GM18870 (cell line): Measurements from ENCODE around the gene GGN.
"Not testable (repeated sequence)": the region's sequence is repeated elsewhere in the genome, so short reads cannot be mapped to it uniquely, and the experiment has no call there.

Experiments used
- ATAC-seq: cut with Tn5 transposase; IDR thresholded peaks from one replicate; pipeline ENCODE4 v1.9.1; 2021; ENCODE audit warnings: moderate library complexity; ENCODE audit not compliant: unreplicated experiment

Gene GGN

DNA sequence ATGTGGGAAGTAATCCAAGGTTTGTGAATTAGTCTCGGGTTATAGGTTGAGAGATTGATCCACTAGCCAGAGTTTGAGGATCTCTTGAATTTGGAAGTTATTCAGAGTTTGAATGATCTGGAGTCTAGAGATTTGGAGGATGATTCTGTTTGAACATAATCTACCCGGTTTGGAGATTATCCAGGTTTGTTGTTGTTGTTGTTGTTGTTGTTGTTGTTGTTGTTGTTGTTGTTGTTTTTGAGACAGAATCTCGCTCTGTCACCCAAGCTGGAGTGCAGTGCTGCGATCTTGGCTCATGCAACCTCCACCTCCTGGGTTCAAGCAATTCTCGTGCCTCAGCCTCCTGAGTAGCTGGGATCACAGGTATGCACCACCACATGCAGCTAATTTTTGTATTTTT, 24.1 kb upstream of the GGN start:
- ATAC-seq, result not testable (repeated sequence)

DNA sequence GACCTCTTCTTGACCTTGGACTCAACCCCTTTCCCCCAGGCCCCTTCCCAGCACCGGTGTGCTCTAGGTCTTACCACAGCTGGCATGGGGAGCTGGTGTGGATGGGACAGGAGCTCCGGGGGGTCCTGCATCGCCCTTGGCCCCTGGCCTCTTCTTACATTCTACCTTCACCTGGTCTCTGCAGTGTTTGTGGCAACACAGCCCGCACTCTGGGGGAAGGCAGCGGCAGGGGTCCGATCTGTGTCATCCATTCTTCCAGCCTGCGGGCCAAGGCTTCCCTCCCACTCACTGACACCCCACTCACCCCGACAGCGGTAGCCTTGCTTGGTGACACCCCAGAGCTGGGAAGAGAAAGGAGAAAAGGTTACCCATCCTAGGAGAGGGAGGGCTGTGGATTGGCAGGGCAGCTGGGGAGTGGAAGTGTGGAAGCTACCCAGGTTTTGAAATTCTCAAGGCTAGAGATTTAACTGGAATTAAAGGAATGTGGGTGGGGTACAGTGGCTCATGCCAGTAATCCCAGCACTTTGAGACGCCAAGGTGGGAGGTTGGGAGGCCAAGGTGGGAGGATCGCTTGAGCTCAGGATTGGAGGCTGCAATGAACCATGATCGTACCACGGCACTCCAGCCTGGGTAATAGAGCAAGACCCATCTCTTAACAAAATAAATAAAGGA, 23.3 kb upstream of the GGN start:
- ATAC-seq, result no peak

- ATAC-seq, result not testable (repeated sequence)
Observed at GRCh38 chr19:38410407-38410806, 22.6 kb upstream of the GGN start.

DNA sequence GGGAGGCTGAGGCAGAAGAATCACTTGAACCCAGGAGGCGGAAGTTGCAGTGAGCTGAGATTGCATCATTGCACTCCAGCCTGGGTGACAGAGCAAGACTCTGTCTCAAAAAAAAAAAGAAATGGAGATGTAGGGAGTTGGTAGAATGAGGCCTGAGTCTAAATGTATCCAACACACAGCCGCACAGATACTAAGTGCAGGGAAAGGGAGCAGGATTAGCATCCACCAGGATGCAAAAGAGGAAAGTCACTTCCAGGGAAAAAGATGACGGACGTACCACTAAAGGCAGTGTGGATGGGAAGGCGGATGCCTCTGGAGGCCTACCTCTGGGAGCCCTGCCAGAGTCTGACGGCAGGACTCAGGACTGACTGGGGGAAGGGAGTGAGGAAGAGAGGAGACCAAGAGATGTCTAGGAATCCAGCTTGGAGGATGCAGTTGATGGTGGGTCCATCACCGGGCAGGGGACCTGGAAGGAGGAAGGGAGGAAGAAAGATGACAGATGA, 21.8 kb upstream of the GGN start:
- no peak for ATAC-seq

DNA sequence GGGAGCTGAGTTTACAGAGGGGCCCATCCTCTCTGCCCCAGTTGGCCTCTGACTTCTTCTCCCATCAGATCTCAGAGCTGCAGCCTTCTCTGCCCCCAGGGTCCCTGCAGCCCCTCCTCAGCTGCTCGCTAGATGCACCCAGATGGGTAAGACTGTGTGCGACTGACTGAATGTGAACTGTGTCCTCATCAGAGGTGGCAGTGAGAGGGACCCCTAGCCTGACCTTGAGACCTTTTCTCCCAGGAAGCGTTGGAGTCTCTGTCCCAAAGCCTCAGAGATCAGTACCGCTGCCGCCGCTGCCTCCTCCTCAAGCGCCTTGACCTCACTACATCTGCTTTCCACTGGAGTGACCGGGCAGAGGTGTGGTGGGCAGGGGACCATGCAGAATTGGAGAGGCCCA, 17.4 kb upstream of the GGN start:
- no peak for ATAC-seq

GRCh38 chr19:38404858-38405257, 17.0 kb upstream of the GGN start:
- ATAC-seq, result no peak

- peak; percentile 75 for ATAC-seq
Observed at GRCh38 chr19:38402967-38403674, 15.3 kb upstream of the GGN start, which contains the start of gene FAM98C. Gene FAM98C, plus strand, starts transcription at chr19:38403093. Its CDS starts 61 bp downstream, at chr19:38403154.

- no peak for ATAC-seq
Observed at GRCh38 chr19:38402623-38402966, 14.8 kb upstream of the GGN start.

- ATAC-seq, result no peak
Observed at GRCh38 chr19:38401148-38401547, 13.3 kb upstream of the GGN start.

GRCh38 chr19:38400361-38400760, 12.5 kb upstream of the GGN start:
- no peak for ATAC-seq

GRCh38 chr19:38399537-38399936, 11.7 kb upstream of the GGN start:
- ATAC-seq, result no peak

- ATAC-seq, result no peak
Observed at GRCh38 chr19:38399081-38399480, 11.2 kb upstream of the GGN start.

DNA sequence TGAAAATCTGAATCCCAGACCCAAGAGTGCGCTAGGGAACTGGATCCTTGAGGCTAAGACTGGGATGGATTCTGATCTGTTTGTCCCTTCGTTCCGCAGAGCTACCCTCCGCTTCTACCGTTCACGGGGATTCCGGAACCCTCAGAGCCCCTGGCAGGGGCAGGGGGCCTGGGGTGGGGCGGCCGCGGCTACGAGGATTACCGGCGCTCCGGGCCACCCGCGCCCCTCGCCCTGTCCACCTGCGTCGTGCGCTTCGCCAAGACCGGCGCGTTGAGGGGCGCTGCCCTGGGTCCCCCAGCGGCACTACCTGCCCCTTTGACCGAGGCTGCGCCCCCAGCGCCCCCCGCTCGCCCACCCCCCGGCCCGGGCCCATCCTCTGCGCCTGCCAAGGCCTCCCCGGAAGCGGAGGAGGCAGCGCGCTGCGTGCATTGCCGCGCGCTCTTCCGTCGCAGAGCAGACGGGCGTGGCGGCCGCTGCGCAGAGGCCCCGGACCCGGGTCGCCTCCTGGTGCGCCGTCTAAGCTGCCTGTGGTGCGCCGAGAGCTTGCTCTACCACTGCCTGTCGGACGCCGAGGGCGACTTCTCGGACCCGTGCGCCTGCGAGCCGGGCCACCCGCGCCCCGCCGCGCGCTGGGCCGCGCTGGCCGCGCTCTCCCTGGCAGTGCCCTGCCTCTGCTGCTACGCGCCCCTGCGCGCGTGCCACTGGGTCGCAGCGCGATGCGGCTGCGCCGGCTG, 7.7 kb upstream of the GGN start:
- ATAC-seq, result no peak

DNA sequence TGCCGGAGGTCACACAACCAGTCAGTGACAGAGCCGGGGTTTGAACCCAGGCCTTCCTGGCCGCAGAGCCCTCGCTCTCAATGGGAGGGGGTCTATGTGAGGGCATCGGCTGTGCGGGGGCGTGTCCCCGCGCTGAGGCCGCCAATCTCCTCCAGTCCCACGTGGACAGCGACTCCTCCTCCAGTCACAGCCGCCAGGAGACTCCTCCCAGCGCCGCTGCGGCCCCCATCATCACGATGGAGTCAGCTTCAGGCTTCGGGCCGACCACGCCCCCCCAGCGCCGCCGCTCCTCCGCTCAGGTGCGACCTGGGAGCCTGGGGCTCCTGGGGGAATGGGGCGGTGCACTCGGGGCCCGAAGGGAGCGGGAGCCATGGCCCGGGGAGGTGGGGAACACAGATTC, 6.7 kb upstream of the GGN start:
- ATAC-seq, result no peak

- no peak for ATAC-seq
Observed at GRCh38 chr19:38392707-38393308, 5.0 kb upstream of the GGN start.

GRCh38 chr19:38391911-38392464, 4.2 kb upstream of the GGN start:
- ATAC-seq, result no peak

GRCh38 chr19:38389957-38390924, 2.4 kb upstream of the GGN start:
- no peak for ATAC-seq

DNA sequence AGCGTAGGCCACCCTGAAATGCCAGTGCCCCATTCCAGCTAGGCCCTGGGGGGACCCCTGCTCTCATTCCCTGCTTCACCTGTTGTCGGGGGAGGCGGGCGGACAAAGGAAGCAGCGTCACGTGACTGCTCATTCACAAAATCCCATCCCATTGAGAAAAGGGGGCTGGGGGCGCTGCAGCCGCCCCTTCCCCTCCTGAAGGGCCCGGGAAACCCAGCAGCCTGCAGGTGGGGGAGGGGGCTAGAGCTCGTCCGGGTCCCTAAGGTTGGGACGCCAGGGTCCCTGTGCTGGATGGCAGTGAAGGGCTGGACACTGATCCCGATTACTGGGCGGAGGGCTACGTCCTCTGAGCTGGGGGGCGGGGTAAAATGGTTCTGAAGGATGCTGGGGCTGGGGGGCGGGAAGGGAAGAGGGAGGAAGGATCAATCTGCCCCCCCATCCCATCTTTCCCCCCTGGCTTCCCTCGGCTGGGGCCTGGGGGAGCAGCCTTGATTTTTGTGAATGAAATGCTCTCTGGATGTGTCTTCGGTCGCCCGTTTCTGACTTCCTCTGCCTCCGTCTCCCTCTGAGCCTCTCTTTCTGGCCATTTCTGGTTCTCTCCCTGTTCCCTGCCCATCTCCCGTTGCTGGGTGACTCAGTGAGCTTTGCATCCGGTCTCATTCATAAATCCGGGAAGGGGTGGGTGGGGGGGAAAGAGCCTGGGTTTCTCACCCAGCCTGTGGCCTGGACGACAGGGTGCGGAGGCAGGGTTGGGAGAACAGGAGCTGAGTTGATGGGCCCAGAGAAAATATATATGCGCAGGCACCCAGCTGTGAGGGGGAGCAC, 1.5 kb upstream of the GGN start:
- no peak for ATAC-seq
